Kidney (tissue), 14 donors: ENCODE data around the gene CNPY1. TPM values are rescaled to one million over a fixed set of nuclear protein-coding genes. Genes with fewer than 3 reads are reported as not detected.

Experiments used
- DNase-seq, 5 donors: peaks; one replicate each; pipeline ENCODE4 v3.0.0-alpha.2; 2013 to 2020
- FAIRE-seq: peaks from 2 replicates; lab custom pipeline; 2012; peaks lifted over from hg19 to GRCh38; lab: Jason Lieb, UNC
- H3K27ac ChIP-seq, 2 donors: one replicate each; pipeline ENCODE4 v1.7.0; 2013; ENCODE audit warnings: low read depth in 2 of 2, low read length in 2 of 2, inconsistent platforms in 1 of 2
- H3K27me3 ChIP-seq: one replicate; pipeline ENCODE4 v1.7.1; 2013; ENCODE audit warnings: low read length, inconsistent platforms; ENCODE audit not compliant: control insufficient read depth, insufficient read depth
- H3K36me3 ChIP-seq, 3 donors: one replicate each; pipeline versions ENCODE4 v1.7.0 to v1.7.1; 2013; ENCODE audit warnings: low read length in 3 of 3, control low read depth in 1 of 3, inconsistent platforms in 1 of 3; ENCODE audit not compliant: insufficient read depth in 3 of 3, control insufficient read depth in 2 of 3
- H3K4me1 ChIP-seq, 3 donors: one replicate each; pipeline versions ENCODE4 v1.7.0 to v1.7.1; 2013; ENCODE audit warnings: low read length in 3 of 3, inconsistent platforms in 1 of 3, low read depth in 1 of 3; ENCODE audit not compliant: control insufficient read depth in 2 of 3, insufficient read depth in 2 of 3
- H3K4me3 ChIP-seq, 3 donors: one replicate each; pipeline versions ENCODE4 v1.7.0 to v1.8.1; 2013; ENCODE audit warnings: low read length in 3 of 3, control low read depth in 1 of 3, inconsistent platforms in 1 of 3
- H3K9ac ChIP-seq, 3 donors: one replicate each; pipeline versions ENCODE4 v1.7.0 to v1.7.1; 2013; ENCODE audit warnings: low read length in 3 of 3, control low read depth in 1 of 3, inconsistent platforms in 1 of 3
- H3K9me3 ChIP-seq, 3 donors: one replicate each; pipeline versions ENCODE4 v1.7.0 to v1.7.1; 2013; ENCODE audit warnings: low read length in 3 of 3, control low read depth in 1 of 3, inconsistent platforms in 1 of 3; ENCODE audit not compliant: control insufficient read depth in 2 of 3, insufficient read depth in 1 of 3
- intact Hi-C: fragments of 100-400 bp; cut with DNase I; formaldehyde crosslinking; loops from one replicate; pipeline ENCODE4 v1.11.1; 2022
- polyA plus RNA-seq: library from polyadenylated mRNA; stranded (reverse); fragments of 350-450 nt; fragmentation: Illumina TruSeq; extraction: RNeasy Lipid Tissue Mini Kit (QIAGEN cat#74804); gene quantifications from one replicate; pipeline ENCODE4 v1.2.3, GENCODE V29; 2014; ENCODE audit warnings: low read depth, low replicate concordance; ENCODE audit not compliant: insufficient read depth
- total RNA-seq: library from RNA; stranded (reverse); fragmentation: NEBNext Ultra II Directional; extraction: Animal tissue kit (Norgen Biotek cat#: 25700); gene quantifications from one replicate; pipeline ENCODE4 v1.2.1, GENCODE V29; 2021
- TF ChIP-seq, protein P1 (sequence below): IDR thresholded peaks from 3 replicates; pipeline ENCODE4 v1.5.1; 2012; ENCODE audit warnings: mild to moderate bottlenecking, moderate library complexity, borderline replicate concordance; ENCODE audit not compliant: insufficient read depth; ENCODE audit errors: extremely low read depth
- donor health status: control.
- donor health status: control.
- donor health status: control.
- donor health status: control.
- donor health status: control.
- donor health status: DM: yes; HTN: yes; CAD: no.
- donor health status: Normal renal cell carcinoma (clear cell type).

The CNPY1 gene
- total and polyA plus RNA-seq, 2 donors from 2014 or later: not detected

DNA sequence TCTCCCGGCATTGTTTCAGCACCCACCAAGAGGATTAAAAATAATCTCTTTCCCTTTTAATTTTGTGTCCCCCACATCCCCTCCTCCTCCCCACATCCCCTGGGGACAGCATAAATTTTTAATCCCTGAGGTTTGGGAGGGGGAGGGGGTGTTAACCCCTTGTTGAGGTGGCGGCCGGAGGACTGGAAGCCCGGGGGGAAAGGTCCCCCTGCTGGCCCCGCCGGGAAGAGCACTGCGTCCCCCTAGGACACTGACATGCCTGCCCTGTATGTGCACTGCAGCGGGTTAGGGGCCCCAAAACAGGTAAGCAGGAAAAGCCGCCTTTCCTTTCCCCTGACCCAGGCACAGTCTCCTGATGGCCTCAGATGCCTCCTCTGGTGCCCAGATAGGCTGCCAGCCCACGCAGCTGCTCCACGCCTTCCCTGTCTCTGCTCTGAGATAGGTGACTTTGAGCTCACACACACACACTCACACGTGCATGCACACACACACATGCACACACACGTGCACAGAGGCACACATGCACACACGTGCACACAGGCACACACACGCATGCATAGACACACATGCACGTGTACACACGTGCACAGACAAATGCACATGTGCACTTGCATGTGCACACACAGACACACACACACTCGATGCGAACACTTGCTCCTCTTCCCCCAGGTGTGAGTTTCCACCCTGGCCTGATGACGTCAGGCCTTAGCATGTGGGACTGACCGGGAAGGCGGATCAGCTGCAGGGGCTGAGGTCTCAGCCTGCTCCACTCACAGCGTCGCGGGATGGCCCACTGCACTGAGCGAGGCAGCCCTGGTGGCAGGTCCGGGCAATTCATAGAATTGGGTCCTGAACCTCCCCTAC, 12.3 kb downstream of the CNPY1 start:
- intact Hi-C loops: no loop called here
- Histone ChIP-seq H3K36me3 (no peaks in the 10 kb centered on the region), H3K4me3 (no peak overlapping the region), H3K9me3 (no peaks in the 10 kb centered on the region), H3K27me3 (peaks cover 48% of the 10 kb centered on the region), H3K9ac (no peak overlapping the region), H3K4me1 (peaks cover 0 to 5% (median 0%) of the 10 kb centered on the region in 3 donors), H3K27ac (no peak overlapping the region)
- FAIRE-seq: no peak
- peak; percentile 53 to 72 (median 66) for DNase-seq
- TF ChIP-seq, protein P1, sequence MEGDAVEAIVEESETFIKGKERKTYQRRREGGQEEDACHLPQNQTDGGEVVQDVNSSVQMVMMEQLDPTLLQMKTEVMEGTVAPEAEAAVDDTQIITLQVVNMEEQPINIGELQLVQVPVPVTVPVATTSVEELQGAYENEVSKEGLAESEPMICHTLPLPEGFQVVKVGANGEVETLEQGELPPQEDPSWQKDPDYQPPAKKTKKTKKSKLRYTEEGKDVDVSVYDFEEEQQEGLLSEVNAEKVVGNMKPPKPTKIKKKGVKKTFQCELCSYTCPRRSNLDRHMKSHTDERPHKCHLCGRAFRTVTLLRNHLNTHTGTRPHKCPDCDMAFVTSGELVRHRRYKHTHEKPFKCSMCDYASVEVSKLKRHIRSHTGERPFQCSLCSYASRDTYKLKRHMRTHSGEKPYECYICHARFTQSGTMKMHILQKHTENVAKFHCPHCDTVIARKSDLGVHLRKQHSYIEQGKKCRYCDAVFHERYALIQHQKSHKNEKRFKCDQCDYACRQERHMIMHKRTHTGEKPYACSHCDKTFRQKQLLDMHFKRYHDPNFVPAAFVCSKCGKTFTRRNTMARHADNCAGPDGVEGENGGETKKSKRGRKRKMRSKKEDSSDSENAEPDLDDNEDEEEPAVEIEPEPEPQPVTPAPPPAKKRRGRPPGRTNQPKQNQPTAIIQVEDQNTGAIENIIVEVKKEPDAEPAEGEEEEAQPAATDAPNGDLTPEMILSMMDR: no peak

DNA sequence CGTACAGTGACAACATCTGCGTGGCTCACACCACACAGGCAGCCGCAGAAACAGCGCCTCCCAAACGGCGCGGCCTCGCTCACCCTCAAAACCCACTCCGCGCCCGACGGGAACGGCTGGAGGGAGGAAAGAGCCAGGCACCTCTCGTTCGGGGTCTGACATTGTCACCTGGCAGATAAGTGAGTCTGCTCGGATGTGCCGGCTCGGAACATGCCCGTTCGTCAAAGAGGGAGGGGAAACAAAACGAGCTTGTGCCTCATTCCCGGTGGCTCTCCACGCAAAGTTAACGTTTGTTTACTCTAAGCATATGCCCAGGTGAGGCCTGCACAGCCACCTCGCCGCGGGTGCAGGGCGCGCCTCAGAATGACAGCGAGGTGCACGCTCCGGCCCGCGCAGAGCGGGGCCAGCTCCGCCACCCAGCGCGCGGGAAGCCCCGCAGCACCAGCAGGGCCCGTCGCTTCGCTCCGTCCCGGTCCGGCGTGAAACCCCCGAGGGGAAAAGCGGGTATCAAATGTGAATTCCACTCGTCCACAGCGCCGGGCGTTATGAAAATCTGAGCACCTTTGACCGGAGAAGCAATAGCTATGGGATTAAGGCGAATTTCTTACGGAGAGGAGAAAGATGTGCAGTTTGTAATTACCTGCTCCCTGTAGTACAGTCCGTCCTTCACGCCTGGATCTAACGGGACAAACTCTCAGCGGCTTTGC, 13.1 kb downstream of the CNPY1 start:
- no peak overlapping the region for H3K9ac ChIP-seq
- peaks cover 0 to 5% (median 0%) of the 10 kb centered on the region in 3 donors for H3K4me1 ChIP-seq
- TF ChIP-seq, protein P1: no peak
- no peaks in the 10 kb centered on the region for H3K9me3 ChIP-seq
- no peak overlapping the region for H3K4me3 ChIP-seq
- intact Hi-C loops: no loop called here
- DNase-seq (peak in 3 of 5 donors; percentile 39 to 58 (median 51)), FAIRE-seq (no peak)
- no peak overlapping the region for H3K27ac ChIP-seq
- H3K27me3 ChIP-seq: peaks cover 48% of the 10 kb centered on the region
- H3K36me3 ChIP-seq: no peaks in the 10 kb centered on the region

DNA sequence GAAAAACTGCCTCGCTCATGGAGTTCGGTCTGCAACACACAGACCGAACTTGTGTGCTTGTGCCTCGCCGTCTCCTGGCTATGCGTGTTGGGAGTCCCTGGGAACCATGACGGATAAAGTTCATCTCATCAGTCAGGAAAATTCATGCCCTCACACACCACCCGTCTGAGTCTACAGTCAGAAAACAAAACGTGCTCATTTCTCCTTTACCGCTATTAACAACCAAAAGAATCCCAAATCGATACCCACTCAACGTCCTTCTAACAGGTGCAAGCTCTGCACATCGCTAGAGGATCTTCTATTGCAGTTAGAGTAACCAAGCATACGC, 13.6 kb downstream of the CNPY1 start:
- Histone ChIP-seq H3K4me3 (no peak overlapping the region), H3K4me1 (peaks cover 0 to 5% (median 0%) of the 10 kb centered on the region in 3 donors), H3K36me3 (no peaks in the 10 kb centered on the region), H3K9ac (no peak overlapping the region), H3K9me3 (no peaks in the 10 kb centered on the region), H3K27ac (no peak overlapping the region), H3K27me3 (peaks cover 48% of the 10 kb centered on the region)
- intact Hi-C loops: no loop called here
- FAIRE-seq (no peak), DNase-seq (peak in 1 of 5 donors; percentile 20)
- TF ChIP-seq, protein P1: no peak
